HEK293 (cell line): ENCODE results near the gene SLC39A13.

ENCODE experiments used
- CTCF ChIA-PET: fragments of 350-600 bp; formaldehyde crosslinking; extraction: SDS; loops from one replicate; lab custom pipeline; 2021; ENCODE audit warnings: antibody characterized with exemption; lab: Yijun Ruan, JAX
- POLR2A ChIA-PET: fragments of 300-600 bp; formaldehyde crosslinking; extraction: SDS; loops from one replicate; lab custom pipeline; 2020; ENCODE audit warnings: antibody characterized with exemption, inconsistent platforms; lab: Yijun Ruan, JAX
- H3K27ac ChIP-seq: fragments of 200-500 bp; sonication (Bioruptor generic); 2 replicates; pipeline ENCODE4 v1.5.1; 2014; ENCODE audit warnings: low read depth, low read length, control low read depth, inconsistent platforms; ENCODE audit errors: extremely low read depth
- H3K36me3 ChIP-seq, 2 experiments: fragments of 200-500 bp in 1 of 2; sonication (Bioruptor generic) in 1 of 2; 1 replicate in 1 of 2; 2 replicates in 1 of 2; pipeline ENCODE4 v1.5.1; 2014 to 2017; ENCODE audit warnings: inconsistent platforms in 2 of 2, low read length in 2 of 2; ENCODE audit not compliant: control insufficient read depth in 2 of 2, insufficient read depth in 1 of 2
- H3K4me1 ChIP-seq: fragments of 200-500 bp; sonication (Bioruptor generic); 2 replicates; pipeline ENCODE4 v1.5.1; 2014; ENCODE audit warnings: mild to moderate bottlenecking, low read length, inconsistent platforms; ENCODE audit not compliant: control insufficient read depth, insufficient read depth
- H3K4me3 ChIP-seq: 2 replicates; pipeline ENCODE4 v1.5.1; 2011; ENCODE audit warnings: low read depth, mild to moderate bottlenecking, control low read depth, low read length, moderate library complexity
- H3K9me3 ChIP-seq: fragments of 200-500 bp; sonication (Bioruptor generic); 2 replicates; pipeline ENCODE4 v1.5.1; 2014; ENCODE audit warnings: low read depth, low read length, inconsistent platforms; ENCODE audit not compliant: control insufficient read depth, insufficient read depth
- OVOL3 ChIP-seq: fragments of 450-650 bp; formaldehyde crosslinking; IDR thresholded peaks from 2 replicates; pipeline ENCODE4 v1.5.1; 2016; ENCODE audit warnings: missing biosample characterization, missing genetic modification characterization
- PRDM10 ChIP-seq: fragments of 450-650 bp; formaldehyde crosslinking; IDR thresholded peaks from 2 replicates; pipeline ENCODE4 v1.5.1; 2016; ENCODE audit warnings: missing biosample characterization, missing genetic modification characterization
- PRDM2 ChIP-seq: fragments of 450-650 bp; formaldehyde crosslinking; IDR thresholded peaks from 2 replicates; pipeline ENCODE4 v1.5.1; 2016; ENCODE audit warnings: missing biosample characterization, missing genetic modification characterization, borderline replicate concordance
- REPIN1 ChIP-seq: fragments of 450-650 bp; formaldehyde crosslinking; IDR thresholded peaks from 2 replicates; pipeline ENCODE4 v1.5.1; 2017; ENCODE audit warnings: missing biosample characterization, missing genetic modification characterization, low read depth
- ZBTB17 ChIP-seq: fragments of 450-650 bp; formaldehyde crosslinking; IDR thresholded peaks from 2 replicates; pipeline ENCODE4 v1.5.1; 2016; ENCODE audit warnings: missing biosample characterization, missing genetic modification characterization
- ZNF223 ChIP-seq: fragments of 450-650 bp; formaldehyde crosslinking; IDR thresholded peaks from 2 replicates; pipeline ENCODE4 v1.5.1; 2016; ENCODE audit warnings: missing biosample characterization, missing genetic modification characterization
- ZNF341 ChIP-seq: fragments of 450-650 bp; formaldehyde crosslinking; IDR thresholded peaks from 2 replicates; pipeline ENCODE4; 2016; ENCODE audit warnings: low read depth, missing biosample characterization, missing genetic modification characterization
- ZNF366 ChIP-seq: fragments of 450-650 bp; formaldehyde crosslinking; conservative IDR thresholded peaks from 2 replicates; pipeline ENCODE4 v1.5.1; 2016; ENCODE audit warnings: missing biosample characterization, missing genetic modification characterization
- ZNF473 ChIP-seq: fragments of 450-650 bp; formaldehyde crosslinking; IDR thresholded peaks from 2 replicates; pipeline ENCODE4 v1.5.1; 2017; ENCODE audit warnings: missing biosample characterization, missing genetic modification characterization
- ZNF623 ChIP-seq: fragments of 450-650 bp; formaldehyde crosslinking; IDR thresholded peaks from 2 replicates; pipeline ENCODE4 v1.5.1; 2016; ENCODE audit warnings: missing biosample characterization, missing genetic modification characterization
- ZNF629 ChIP-seq: fragments of 450-650 bp; formaldehyde crosslinking; IDR thresholded peaks from 2 replicates; pipeline ENCODE4 v1.5.1; 2017; ENCODE audit warnings: missing biosample characterization, missing genetic modification characterization
- ZNF670 ChIP-seq: fragments of 450-650 bp; formaldehyde crosslinking; IDR thresholded peaks from 2 replicates; pipeline ENCODE4 v1.5.1; 2016; ENCODE audit warnings: missing biosample characterization, missing genetic modification characterization, low read depth
- ZNF692 ChIP-seq: fragments of 450-650 bp; formaldehyde crosslinking; IDR thresholded peaks from 2 replicates; pipeline ENCODE4 v1.5.1; 2016; ENCODE audit warnings: missing biosample characterization, missing genetic modification characterization
- ZNF776 ChIP-seq: fragments of 450-650 bp; formaldehyde crosslinking; IDR thresholded peaks from 2 replicates; pipeline ENCODE4 v1.5.0; 2017; ENCODE audit warnings: missing biosample characterization, missing genetic modification characterization, borderline replicate concordance
- ZXDB ChIP-seq: fragments of 450-650 bp; formaldehyde crosslinking; IDR thresholded peaks from 2 replicates; pipeline ENCODE4 v1.5.1; 2016; ENCODE audit warnings: missing biosample characterization, missing genetic modification characterization

Gene SLC39A13

DNA sequence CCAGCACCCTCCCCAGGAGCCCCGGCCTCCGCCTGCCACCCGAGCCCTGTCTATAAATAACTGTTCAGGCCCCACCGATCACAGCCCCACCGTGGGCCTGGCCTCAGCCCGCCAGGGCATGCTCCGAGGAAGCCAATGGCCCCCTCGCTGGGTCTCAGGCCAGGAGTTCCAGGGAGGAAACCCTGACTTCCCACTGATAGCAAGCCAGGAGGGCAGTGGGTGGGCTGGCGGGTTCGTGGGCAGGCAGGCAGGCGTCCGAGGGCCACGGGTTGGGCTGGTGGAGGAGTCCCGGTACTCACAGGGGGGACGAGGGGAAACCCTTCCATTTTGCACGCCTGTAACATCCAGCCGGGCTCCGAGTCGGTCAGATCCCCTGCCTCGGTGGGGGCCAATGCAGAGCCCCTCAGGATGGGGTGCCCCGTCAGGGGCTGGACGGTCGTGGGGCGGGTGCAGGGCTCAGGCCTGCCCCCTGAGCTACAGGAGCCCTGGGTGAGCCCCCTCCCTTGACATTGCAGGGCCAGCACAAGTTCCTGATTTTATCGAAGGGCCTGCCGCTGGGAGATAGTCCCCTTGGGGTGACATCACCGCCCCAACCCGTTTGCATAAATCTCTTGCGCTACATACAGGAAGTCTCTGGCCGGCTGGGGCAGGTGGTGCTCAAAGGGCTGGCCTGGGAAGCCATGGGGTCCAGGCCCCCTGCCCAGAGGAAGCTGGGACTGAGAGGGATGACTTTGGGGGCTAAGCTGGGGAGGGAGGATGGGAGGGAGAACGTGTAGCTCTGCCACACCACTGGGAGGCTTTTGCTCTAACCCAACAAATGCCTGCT, 30.2 kb upstream of the SLC39A13 start, which contains the start of gene SPI1 (continued):
- TF ChIP-seq PRDM10 (tag by site-specific recombination) (no peak), ZNF670 (tag by site-specific recombination) (no peak), ZNF623 (no peak), OVOL3 (tag by site-specific recombination) (no peak), ZNF473 (tag by site-specific recombination) (no peak), ZNF692 (tag by site-specific recombination) (no peak), REPIN1 (tag by site-specific recombination) (no peak), ZNF776 (tag by site-specific recombination) (no peak), ZNF223 (tag by site-specific recombination) (no peak)

DNA sequence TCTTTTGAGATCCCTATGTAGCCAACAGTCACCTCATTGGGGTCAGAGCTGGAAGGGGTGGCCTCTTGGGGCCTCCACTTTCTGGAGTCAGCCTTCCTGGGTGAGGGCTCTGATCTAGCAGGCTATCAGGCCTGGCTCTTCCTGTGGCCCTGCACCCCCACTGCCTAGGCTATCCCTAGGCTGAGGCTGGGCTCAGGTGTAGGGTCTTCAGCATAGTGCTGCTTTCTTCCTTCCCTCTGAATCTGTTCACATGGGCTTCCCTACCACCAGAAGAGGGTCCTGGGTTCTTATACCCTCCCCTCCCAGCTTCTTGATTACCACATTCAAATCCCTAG, 29.6 kb upstream of the SLC39A13 start:
- no peak overlapping the region for H3K4me3 ChIP-seq

DNA sequence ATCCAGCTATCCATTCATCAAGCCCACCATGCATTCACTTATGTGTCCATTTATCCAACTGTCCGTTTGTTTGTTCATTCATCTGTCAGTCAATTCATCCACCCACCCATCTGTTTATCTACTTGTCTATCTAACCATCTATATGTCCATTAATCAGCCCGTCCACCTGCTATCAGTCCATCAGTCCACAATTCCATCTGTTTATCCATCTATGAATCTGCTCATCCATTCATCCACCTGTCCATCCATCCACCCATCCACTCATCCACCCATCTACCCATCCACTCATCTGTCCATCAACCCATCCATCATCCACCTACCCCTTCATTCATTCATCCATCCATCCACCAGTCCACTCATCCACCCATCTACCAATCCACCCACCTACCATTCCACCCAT, 29.1 kb upstream of the SLC39A13 start:
- ChIA-PET CTCF (interaction anchor here (0.7 kb wide), 1 partner anchor 749 kb away, joined by 5 read pairs; no protein-coding TSS in a partner anchor), POLR2A (no interaction called here)
- Histone ChIP-seq H3K4me1 (no peaks in the 10 kb centered on the region), H3K36me3 (no peaks in the 10 kb centered on the region), H3K27ac (no peak overlapping the region), H3K9me3 (no peaks in the 10 kb centered on the region), H3K4me3 (no peak overlapping the region)
- no peak for TF ChIP-seq REPIN1 (tag by site-specific recombination)
- no peak for TF ChIP-seq PRDM2 (tag by site-specific recombination)
- TF ChIP-seq ZNF366 (tag by site-specific recombination) = peak; percentile 48
- TF ChIP-seq ZBTB17 (tag by site-specific recombination) = peak; percentile 66
- no peak for TF ChIP-seq ZNF341
- no peak for TF ChIP-seq ZXDB (tag by site-specific recombination)
- TF ChIP-seq, all 188 proteins: peak for 2

More for the DNA sequence above, 29.6 kb upstream of the SLC39A13 start:
- Histone ChIP-seq H3K36me3 (no peaks in the 10 kb centered on the region), H3K9me3 (no peaks in the 10 kb centered on the region), H3K4me1 (no peaks in the 10 kb centered on the region), H3K27ac (no peak overlapping the region)
- ChIA-PET POLR2A (no interaction called here), CTCF (no interaction called here)
- TF ChIP-seq ZNF629 (tag by site-specific recombination) = no peak
